HTR-8/SVneo (cell line): ENCODE measurements around the gene MAP3K14.
A peak's percentile ranks its signal among the peaks of the same experiment; 100 is the strongest.
"Not testable (repeated sequence)": the region's sequence is repeated elsewhere in the genome, so short reads cannot be mapped to it uniquely, and the experiment has no call there.

Experiments
- DNase-seq: peaks from one replicate; pipeline ENCODE4 v3.0.0; 2011; ENCODE audit warnings: low spot score, mixed read lengths; ENCODE audit not compliant: insufficient read length
- FAIRE-seq: peaks from 2 replicates; lab custom pipeline; 2011; peaks lifted over from hg19 to GRCh38; lab: Jason Lieb, UNC

MAP3K14 gene

DNA sequence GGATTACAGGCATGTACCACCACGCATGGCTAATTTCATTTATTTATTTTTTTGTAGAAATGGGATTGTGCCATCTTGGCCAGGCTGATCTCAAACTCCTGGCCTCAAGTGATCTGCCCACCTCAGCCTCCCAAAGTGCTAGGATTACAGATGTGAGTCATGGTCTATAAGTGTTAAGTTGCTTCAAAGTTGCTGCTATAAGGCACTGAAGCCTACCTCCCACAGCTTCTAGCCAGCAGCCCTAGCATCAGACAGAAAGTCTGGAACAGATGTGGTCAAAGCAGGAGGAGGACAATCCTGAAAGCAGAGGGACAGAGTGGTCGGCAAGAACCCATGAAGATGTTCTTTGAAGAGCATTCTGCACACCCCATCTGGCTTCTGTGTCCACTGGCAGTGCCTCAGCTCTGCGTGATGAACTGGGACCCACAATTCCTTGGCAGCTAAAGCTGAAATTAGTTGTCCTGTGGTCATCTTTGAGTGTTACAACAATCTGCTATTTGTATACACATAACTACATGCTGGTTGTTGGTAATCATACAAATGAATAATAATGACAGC lies 11.2 kb downstream of the MAP3K14 start:
- DNase-seq (no peak), FAIRE-seq (peak; percentile 76)

DNA sequence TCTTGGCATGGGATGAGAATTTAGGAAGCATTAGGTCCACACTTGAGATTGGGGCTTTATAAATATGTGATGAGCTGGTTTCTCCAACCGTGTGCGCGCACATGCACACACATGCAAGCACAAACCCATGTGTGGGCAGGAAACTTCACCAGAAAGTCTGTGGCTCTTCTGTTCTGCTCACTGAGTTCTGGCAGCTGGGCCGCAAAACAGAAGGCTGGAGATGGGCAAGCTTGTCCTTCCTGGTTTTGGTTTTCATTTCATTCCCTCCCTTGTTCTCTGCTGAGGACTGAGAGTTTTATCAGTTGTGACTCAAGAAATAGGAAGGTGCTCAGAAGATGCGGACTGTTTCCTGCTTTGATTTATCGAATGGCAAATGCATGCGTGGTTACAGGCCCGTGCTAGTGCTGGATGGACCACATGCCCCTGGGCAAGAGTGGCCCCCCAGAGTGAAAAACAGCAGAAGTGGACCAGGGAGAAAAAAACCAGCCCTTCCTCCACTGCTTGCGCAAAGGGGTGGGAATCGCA lies 14.1 kb downstream of the MAP3K14 start:
- peak; percentile 71 for FAIRE-seq

DNA sequence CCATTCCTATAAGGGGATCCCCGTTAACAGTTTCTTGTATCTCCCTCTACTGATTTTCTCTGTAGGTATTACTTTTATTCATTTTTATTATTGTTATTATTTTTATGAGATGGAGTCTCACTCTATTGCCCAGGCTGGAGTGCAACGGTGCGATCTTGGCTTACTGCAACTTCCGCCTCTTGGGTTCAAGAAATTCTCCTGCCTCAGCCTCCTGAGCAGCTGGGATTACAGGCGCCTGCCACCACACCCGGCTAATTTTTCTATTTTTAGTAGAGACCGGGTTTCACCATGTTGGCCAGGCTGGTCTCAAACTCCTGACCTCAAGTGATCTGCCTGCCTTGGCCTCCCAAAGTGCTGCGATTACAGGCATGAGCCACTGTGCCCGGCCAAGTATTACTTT lies 14.6 kb downstream of the MAP3K14 start:
- not testable (repeated sequence) for FAIRE-seq, DNase-seq

More for the DNA sequence above, 14.1 kb downstream of the MAP3K14 start:
- peak; percentile 74 for DNase-seq

DNA sequence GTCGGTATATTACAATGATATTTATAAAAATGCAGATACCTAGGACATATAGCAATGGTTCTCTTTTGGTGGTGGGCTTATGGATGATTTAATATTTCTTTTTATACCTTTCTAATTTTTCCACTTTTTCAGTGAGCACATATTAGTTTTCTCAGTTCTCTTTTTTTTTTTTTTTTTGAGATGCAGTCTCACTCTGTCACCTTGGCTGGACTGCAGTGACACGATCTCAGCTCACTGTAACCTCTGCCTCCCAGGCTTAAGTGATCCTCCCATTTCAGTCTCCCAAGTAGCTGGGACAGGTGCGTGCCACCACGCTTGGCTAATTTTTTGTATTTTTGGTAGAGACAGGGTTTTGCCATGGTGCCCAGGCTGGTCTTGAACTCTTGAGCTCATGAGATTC lies 15.1 kb downstream of the MAP3K14 start:
- FAIRE-seq = no peak
- DNase-seq = no peak

DNA sequence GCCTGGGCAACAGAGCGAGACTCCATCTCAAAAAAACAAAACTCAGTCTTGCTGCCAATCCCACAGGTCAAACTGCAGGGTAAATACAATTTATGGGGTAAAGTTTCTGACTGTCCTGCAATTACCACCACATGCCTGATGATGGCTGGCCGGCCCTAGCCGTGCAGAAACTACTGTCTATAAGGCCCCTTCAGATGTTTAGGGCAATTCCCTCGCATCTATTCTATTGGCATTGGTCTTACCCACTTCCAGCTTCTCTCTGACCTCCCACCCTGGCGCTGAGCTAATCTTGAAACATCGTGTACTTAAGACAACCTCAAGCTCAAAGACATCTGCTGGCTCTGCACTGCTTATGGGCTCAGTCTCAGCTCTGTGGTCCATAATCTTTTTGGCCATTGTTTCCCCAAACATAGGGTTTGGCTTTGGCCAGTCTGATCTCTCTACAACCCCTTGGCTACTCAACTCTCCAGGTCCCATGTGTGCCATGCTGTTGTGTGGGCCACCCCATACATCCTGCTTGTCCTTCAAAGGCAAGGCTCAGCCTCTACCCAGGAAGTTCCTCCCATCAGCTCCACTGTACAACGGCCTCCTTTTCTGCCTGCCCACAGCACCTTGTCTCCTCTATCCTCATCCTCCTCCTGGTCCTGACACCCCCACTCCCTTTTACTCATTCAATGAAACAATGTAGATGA lies 16.6 kb downstream of the MAP3K14 start:
- FAIRE-seq = no peak

DNA sequence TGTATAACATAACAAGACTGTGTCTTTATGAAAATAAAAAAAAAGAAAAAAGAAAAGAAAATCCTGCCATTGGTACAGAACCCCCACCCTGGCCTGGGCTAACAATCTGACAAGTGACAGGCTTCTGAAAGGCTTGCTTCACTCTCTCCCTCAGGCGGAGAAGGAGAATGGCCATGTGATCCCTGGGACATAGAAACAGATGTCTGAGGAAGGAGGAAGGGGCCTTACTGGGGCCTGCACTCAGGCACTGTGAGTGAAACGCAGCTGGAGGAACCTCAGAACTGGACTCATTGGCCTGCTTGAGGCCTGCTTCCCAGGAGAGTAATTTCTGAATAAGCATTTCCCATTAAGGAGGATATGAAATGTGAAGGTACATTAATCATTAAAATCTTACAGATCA lies 17.5 kb downstream of the MAP3K14 start:
- DNase-seq = no peak
- FAIRE-seq = no peak

More for the DNA sequence above, 16.6 kb downstream of the MAP3K14 start:
- DNase-seq = no peak

DNA sequence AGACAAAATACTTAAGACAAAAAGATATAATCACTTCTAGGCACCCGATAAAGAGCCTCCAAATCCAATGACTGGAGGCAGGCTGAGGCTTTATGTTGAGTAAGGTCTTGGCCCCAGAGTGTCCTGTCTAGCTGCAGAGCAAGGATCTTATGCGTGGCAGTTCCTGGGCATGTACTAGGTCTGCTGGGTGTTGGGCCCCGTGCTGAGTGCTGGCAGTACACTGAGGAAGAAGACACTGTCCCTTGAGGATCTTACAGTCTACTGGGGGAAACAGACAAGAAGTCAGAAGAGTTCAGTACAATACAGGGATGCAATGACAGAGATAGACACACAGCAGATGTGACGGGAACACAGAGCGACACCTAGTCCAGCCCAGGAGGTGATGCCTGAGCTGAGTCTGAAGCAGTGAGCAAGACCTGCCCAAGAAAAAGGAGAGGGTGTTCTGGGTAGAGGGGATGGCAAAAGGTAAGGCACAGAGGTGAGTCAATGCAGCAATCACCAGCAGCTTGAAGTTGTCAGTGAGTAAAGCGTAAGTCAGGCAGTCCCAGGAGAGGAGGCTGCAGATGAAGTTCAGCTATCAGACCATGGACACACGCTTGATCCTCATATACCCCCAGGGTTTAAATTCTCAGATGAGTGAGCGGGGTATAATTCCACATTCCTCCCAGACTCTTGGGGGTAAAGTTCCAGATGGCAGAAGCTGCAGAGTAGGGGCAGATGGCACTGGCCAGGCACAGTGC lies 18.1 kb downstream of the MAP3K14 start:
- FAIRE-seq (peak; percentile 77), DNase-seq (no peak)

DNA sequence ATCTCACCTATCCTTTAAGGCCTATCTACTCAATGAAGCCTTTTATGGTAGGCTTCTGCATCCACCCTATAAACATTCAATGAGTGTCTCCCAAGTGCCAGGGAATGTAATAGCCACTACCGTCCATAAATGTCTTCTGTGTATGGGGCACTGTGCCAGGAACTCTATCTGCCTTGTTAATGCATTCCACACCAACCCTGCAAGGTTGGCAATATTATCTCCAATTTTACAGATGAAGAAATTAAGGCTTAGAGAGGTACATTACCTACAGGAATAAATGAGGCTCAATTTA lies 20.0 kb downstream of the MAP3K14 start:
- DNase-seq (no peak), FAIRE-seq (no peak)

DNA sequence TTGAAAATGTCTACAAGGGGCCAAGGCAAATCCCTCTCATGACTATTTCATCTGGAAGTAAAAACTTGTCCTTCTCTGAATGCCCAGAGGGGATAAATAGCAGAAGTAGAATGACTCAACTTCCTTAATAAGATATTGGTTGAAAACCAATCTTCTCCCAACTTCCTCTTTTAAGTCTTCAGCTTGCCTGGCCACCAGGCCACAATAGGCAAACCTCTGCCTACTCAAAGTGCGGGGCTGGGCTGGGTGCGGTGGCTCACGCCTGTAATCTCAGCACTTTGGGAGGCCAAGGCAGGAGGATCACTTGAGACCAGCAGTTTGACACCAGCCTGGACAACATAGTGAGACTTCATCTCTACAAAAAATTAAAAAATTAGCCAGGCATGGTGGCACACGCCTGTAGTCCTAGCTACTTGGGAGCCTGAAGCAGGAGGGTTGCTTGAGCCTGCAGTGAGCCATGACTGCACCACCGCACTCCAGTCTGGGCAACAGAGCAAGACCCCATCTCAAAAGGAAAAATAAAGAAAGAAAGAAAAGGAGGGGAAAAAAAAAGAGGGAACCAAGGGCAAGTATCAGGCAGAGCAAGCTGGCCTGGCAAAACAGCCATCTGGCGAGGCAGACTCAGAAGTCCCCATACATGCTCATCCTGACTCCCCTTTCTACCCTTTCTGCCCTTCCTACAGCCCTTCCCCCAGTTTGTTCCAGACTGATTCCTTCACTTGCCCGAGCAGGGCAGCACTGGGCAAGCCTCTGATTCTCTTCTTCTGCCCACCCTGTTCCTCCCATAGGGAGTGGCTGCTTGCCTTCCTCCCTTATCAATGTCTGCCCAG lies 20.6 kb downstream of the MAP3K14 start:
- DNase-seq (peak; percentile 70), FAIRE-seq (no peak)

DNA sequence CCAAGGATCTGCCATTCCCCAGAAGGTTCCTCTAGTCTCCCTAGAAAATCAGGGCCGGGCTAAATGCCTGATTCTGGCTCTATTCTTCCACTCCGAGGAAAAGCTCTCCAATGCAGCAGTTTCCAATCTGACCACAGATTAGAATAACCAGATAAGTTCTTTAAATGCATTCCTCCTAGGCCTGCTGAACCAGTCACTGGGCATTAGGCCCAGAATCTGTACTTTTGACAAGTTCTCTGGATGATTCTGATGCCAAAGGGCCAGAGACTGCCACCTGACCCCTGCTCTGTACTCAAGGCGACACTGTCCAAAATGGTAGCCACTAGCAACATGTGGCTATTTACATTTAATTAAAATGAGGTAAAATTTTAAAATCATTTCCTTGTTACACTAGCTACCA lies 22.3 kb downstream of the MAP3K14 start:
- peak; percentile 68 for FAIRE-seq
- DNase-seq = peak; percentile 62

DNA sequence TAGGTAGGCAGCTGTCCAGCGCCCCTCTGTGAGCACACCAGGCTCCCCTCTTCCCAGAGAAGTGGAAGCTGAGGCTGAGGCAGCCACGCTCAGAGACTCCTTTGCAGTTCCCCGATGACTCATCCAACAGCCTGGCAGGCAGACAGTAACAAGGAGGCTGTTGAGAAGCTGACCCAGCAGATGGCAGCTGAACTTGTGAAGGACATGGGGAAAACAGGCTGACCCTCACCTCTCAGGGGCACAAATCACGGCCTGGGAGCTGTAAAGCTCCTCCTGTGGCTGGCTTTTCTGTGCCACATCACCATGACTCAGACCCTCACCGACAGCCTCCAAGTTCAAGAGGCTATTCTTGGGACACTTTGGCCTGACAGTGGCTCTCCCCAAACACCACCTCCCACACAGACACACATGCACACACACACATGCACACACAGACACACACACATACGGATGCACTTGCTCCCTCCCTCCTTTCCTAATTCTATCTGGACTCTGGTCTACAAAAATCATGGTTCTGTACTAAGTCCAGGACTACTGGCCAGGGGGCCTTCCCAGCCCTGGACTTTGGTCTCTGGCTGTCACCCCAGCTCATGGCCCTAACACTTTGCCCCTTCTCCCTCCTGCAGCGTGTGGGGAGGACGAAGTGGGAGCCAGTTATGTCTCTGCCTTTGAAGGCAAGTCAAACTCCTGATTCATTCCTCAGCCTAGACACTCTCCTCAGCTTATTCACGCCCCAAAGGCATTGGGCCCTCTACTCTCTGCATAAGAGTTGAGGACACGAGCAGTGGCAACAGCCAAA lies 23.2 kb downstream of the MAP3K14 start:
- FAIRE-seq = peak; percentile 99
- peak; percentile 93 for DNase-seq

DNA sequence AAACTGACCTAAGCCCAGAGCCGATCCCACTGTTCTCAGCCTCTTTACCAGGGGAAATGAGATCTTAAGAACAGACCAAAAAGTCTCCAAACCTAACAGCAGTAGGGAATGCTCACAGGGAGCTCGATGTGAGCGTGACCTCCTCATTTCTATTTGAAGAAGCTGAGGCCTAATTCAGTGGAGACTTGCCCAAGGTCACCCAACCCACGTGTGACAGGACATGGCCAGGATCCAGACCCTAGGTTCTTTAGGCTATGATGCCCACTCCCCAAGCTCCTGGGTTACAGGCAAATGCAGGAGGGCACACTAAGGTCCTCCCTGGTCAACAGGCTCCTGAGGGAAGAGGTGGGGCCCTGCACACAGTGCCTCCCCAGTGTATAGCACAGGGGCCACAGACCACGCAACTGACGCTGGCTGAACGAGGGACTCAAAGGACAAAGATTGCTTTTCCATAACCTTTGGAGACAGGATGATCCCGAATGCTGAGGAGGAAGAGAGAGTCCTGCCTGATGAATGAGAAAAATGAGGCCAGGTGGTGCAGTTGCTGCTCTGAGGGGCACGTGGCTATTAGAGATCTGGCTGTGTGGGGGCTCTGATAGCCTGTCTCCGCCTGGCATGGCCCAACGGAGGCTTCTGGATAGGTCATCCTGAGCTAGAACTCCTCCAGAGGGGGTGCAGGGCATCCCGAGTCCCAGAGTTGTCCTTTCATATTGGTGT lies 24.0 kb downstream of the MAP3K14 start:
- DNase-seq = no peak

DNA sequence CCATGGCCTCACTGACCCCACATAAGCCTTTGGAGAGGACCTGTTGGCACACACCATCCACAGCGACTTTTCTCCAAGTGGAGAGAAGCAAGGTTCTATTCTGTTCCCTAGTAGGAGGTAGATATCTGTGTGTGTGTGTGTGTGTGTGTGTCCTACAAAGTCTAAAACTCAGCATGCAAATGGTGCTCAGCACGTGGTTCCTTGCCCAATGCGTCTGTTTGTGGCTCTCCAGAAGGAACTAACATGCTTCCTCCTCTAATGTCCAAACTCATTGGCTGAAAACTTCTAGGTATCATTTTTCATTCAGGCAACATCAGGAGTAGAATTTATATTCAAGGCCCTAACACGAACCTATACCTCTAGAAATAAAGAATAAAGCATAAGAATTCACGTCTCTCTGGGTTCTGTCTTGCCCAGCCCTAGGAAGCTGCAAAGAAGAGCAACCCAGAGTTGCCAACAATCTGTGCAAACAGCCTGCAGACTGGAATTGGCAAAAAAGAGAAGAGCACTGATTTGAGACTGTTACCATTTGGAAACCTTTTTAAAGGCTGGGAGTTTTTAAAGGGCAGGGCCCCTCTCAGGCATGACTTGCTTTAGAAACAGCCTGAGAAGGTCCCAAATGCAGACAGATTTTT lies 25.5 kb downstream of the MAP3K14 start:
- no peak for FAIRE-seq

More for the DNA sequence above, 24.0 kb downstream of the MAP3K14 start:
- FAIRE-seq = no peak

DNA sequence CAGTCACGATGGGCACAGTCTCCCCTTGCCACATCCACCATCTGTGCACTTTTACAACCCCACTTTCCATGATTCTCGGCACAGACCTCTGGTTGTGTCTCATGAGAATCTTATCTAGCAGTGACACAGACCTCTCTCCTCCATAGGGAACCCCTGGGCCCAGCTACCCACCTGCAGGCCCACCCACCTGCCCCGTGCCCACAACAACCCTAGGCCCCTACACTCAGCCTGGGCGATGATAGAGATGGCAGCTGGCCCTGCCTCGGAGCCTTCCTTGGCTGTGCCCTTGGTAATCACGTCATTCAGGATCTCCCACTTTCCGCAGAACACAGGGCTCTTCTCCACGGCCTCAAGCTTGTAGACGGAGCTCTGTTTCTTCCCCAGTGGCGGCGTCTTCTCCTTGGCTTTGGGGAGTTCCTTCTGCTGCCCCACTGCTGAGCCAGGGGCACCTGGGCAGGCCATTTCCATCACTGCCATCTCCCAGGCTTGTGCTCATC lies 26.5 kb downstream of the MAP3K14 start:
- FAIRE-seq (no peak), DNase-seq (no peak)

More for the DNA sequence above, 25.5 kb downstream of the MAP3K14 start:
- DNase-seq = no peak

DNA sequence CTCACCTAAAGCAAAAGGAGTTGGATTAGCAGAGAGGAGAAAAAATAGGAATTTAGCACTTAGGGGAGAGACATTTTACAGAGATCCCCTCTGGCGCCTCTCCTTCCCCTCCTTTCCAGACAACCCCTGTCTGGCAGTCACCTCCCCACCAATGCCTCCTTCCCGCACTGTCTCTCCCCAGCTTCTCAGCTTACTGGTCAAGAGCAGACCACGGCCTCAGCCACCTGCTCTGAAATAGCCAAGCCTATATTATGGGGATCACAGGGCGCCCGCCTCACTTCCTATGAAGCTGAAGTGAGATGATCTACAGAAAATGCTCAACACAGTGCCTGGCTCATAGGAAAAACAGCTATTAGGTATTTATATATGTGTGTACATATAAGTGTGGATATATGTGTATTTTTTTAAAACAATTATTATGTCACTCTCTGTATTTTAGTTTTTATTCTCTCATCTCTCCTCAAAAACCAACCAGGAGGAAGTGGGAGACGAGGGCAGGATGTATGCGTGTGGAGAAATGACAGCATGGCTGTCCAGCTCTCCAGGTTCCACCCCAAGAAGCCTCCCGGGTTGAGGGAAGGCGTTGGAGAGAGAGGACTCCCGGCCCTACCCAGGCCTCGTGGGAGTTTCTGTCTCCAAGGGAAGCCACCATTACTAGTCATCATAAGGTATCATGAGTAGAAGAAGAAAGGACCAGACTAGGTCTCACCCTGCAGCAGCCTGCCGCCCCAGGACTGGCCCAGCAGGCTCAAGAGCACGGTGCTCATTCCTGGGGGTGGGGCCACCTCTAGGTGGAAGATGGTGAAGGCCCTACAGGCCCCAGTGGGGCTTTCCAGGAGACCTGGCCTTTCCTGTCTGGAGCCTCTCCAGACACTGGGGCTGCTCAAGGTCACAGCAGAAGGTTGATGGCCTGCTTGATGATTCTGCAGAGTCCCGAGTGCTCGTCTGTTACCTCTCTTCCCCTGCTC lies 27.2 kb downstream of the MAP3K14 start:
- FAIRE-seq = peak; percentile 55
- no peak for DNase-seq

DNA sequence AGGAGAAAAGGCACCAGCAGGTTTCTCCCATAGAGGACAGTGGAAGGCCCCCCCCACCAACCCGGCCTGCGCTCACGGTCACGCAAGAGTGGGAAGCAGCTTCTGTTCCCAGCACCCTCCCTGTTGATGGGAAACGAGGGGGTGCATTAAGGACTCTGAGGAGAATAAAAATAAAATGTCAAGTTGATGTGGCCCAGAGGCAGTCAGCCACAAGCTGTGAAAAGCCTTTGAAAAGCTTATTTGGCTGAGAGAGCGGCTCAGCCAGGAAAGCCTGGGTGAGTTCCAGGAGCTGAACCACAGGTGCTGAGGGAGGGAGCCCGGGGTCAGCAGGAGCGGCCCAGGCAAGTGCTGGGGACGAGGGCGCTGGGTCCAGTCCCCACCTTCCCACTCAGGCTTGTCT lies 28.0 kb downstream of the MAP3K14 start:
- FAIRE-seq (no peak), DNase-seq (no peak)
